ENCODE results near the gene ATF6. TPM values are rescaled to one million over a fixed set of nuclear protein-coding genes. Genes with fewer than 3 reads are reported as not detected.

The ATF6 gene
- total RNA-seq, 2 donors from 2014 or later: 14.4 to 19.8 TPM

- no peak for DNase-seq
- no peak for TF ChIP-seq CTCF (conservative IDR thresholded peaks at IDR 0.05)
- Histone ChIP-seq H3K4me1 (ENCODE audit: control insufficient read depth, insufficient read depth, low read length) (no peaks in the 10 kb centered on the region), H3K9me3 (ENCODE audit: control insufficient read depth, low read length) (no peaks in the 10 kb centered on the region), H3K27me3 (ENCODE audit: control insufficient read depth, insufficient read depth, low read length, poor library complexity, severe bottlenecking) (no peaks in the 10 kb centered on the region), H3K4me3 (ENCODE audit: low read length) (no peak overlapping the region), H3K27ac (ENCODE audit: low read depth, low read length) (no peak overlapping the region), H3K36me3 (ENCODE audit: control insufficient read depth, insufficient read depth, low read length) (no peaks in the 10 kb centered on the region), H3K9ac (ENCODE audit: extremely low read depth, low read length, poor library complexity, severe bottlenecking) (no peak overlapping the region)
- Mint-ChIP-seq H3K9me3 (no peaks in the 10 kb centered on the region), H3K4me1 (no peaks in the 10 kb centered on the region), H3K27me3 (ENCODE audit: insufficient read depth) (no peaks in the 10 kb centered on the region), H3K4me3 (no peak overlapping the region), H3K36me3 (ENCODE audit: low read depth) (no peaks in the 10 kb centered on the region), H3K27ac (no peak overlapping the region)
- WGBS, 2 experiments (ENCODE audit: insufficient coverage in 1 of 2, insufficient read length in 1 of 2): 91 to 100% methylated on average over 1 to 2 of the region's 2 CpGs
Measured at GRCh38 chr1:161928056-161928455, 161.9 kb downstream of the ATF6 start.

GRCh38 chr1:161929137-161929536 is 163.0 kb downstream of the ATF6 start:
- H3K4me1 ChIP-seq (ENCODE audit: control insufficient read depth, insufficient read depth, low read length): no peaks in the 10 kb centered on the region
- H3K27ac ChIP-seq (ENCODE audit: low read depth, low read length): no peak overlapping the region
- Mint-ChIP-seq H3K4me1 (no peaks in the 10 kb centered on the region), H3K4me3 (no peak overlapping the region), H3K36me3 (ENCODE audit: low read depth) (no peaks in the 10 kb centered on the region), H3K9me3 (no peaks in the 10 kb centered on the region), H3K27ac (no peak overlapping the region), H3K27me3 (ENCODE audit: insufficient read depth) (no peaks in the 10 kb centered on the region)
- TF ChIP-seq CTCF (conservative IDR thresholded peaks at IDR 0.05): no peak
- DNase-seq: no peak
- H3K9ac ChIP-seq (ENCODE audit: extremely low read depth, low read length, poor library complexity, severe bottlenecking): no peak overlapping the region
- H3K9me3 ChIP-seq (ENCODE audit: control insufficient read depth, low read length): no peaks in the 10 kb centered on the region
- no peaks in the 10 kb centered on the region for H3K27me3 ChIP-seq (ENCODE audit: control insufficient read depth, insufficient read depth, low read length, poor library complexity, severe bottlenecking)
- no peak overlapping the region for H3K4me3 ChIP-seq (ENCODE audit: low read length)
- WGBS, 2 experiments (ENCODE audit: insufficient coverage in 1 of 2, insufficient read length in 1 of 2): 89 to 100% methylated on average over 1 of the region's 1 CpG
- H3K36me3 ChIP-seq (ENCODE audit: control insufficient read depth, insufficient read depth, low read length): no peaks in the 10 kb centered on the region

- H3K27me3 Mint-ChIP-seq (ENCODE audit: insufficient read depth): no peaks in the 10 kb centered on the region
- no peaks in the 10 kb centered on the region for H3K9me3 Mint-ChIP-seq
- 100% methylated on average over 1 of the region's 1 CpG; no CpG with 5 or more reads in 1 of the 2 experiments for WGBS, 2 experiments (ENCODE audit: insufficient coverage in 1 of 2, insufficient read length in 1 of 2)
- no peaks in the 10 kb centered on the region for H3K36me3 Mint-ChIP-seq (ENCODE audit: low read depth)
- TF ChIP-seq CTCF (conservative IDR thresholded peaks at IDR 0.05): no peak
- no peak overlapping the region for H3K27ac ChIP-seq (ENCODE audit: low read depth, low read length)
- no peak overlapping the region for H3K27ac Mint-ChIP-seq
- H3K4me1 Mint-ChIP-seq: no peaks in the 10 kb centered on the region
- no peaks in the 10 kb centered on the region for H3K4me1 ChIP-seq (ENCODE audit: control insufficient read depth, insufficient read depth, low read length)
- no peaks in the 10 kb centered on the region for H3K36me3 ChIP-seq (ENCODE audit: control insufficient read depth, insufficient read depth, low read length)
- H3K4me3 Mint-ChIP-seq: no peak overlapping the region
- no peak overlapping the region for H3K4me3 ChIP-seq (ENCODE audit: low read length)
- no peaks in the 10 kb centered on the region for H3K27me3 ChIP-seq (ENCODE audit: control insufficient read depth, insufficient read depth, low read length, poor library complexity, severe bottlenecking)
- H3K9ac ChIP-seq (ENCODE audit: extremely low read depth, low read length, poor library complexity, severe bottlenecking): no peak overlapping the region
- no peaks in the 10 kb centered on the region for H3K9me3 ChIP-seq (ENCODE audit: control insufficient read depth, low read length)
- no peak for DNase-seq
Measured at GRCh38 chr1:161930064-161930463, 163.9 kb downstream of the ATF6 start.
